Inflammatory macrophage (primary cell): ENCODE results near the gene DYSF.

Experiments
- DNase-seq, 2 donors: peaks; one replicate each; pipeline ENCODE4 v3.0.0-alpha.2; 2020 to 2022

DYSF gene

DNA sequence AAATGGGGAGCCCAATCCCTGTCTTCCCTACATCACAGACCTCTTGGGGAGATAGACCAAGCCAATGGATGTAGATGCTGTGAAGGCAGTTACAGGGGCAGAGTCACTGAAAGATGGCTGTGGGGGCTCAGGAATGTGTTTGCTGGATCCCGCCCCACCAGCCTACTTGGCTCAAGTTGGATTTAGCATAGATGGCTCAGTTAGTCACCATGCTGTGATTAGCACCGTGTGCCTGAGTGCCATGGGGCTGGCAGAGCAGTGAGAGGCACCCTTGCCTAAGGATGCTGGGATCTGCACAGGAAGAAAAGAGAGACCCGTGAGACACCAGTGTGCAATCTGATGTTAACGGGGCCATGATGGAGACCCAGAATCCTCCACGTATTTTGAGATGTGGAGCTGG lies 228.3 kb downstream of the DYSF start:
- DNase-seq, result no peak

DNA sequence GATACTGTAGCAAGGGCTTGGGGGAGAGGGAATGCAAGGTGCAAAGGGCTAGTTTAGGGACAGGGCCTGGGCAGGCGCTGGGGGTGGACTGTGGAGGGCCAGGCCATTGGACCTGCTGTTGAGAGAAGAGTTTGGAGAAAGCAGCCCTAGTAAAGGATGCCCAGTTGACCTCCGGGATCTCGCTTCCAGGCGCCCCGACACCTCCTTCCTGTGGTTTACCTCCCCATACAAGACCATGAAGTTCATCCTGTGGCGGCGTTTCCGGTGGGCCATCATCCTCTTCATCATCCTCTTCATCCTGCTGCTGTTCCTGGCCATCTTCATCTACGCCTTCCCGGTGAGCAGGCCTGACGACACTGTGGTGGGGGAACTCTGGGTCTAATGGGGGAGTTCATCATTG lies 229.0 kb downstream of the DYSF start:
- no peak for DNase-seq

DNA sequence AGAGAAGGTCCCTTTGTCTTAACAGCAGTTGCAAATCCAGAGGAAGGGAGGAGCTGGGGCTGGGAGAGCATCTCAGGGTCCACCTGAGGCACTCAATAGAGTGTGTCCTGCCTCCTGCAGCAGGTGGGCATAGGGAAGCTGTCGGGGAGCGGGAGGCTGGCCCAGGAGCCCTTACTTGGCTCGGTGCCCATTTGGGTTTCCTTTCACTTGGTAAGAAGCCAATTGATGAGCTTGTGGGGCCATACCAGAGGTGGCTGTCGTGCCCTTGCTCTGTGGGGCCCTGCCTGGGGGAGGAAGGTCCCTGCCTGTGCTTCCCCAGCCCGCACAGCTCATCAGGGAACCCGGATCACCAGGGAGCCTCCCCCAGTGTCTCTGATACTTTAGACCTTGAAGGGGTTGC lies 229.7 kb downstream of the DYSF start:
- DNase-seq, result no peak

DNA sequence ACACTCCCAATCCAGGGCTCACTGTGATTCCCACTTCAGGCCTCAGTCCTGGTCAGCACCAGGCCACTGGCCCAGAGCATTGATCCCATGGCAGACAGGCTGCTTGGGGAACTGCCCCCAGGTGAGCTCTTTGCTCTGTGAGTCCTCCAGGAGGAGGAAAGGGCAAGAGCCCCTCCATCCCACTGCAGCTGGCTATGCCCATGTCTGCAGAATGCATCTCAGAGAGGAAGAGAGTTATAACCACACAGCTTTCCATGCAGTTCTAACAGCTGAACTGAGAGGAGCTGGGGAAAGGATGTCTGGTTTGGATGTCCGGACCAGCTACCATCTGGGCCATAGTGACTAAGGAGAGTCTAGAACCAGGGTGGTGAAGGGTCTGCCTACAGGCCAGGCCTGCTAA lies 230.3 kb downstream of the DYSF start:
- no peak for DNase-seq

DNA sequence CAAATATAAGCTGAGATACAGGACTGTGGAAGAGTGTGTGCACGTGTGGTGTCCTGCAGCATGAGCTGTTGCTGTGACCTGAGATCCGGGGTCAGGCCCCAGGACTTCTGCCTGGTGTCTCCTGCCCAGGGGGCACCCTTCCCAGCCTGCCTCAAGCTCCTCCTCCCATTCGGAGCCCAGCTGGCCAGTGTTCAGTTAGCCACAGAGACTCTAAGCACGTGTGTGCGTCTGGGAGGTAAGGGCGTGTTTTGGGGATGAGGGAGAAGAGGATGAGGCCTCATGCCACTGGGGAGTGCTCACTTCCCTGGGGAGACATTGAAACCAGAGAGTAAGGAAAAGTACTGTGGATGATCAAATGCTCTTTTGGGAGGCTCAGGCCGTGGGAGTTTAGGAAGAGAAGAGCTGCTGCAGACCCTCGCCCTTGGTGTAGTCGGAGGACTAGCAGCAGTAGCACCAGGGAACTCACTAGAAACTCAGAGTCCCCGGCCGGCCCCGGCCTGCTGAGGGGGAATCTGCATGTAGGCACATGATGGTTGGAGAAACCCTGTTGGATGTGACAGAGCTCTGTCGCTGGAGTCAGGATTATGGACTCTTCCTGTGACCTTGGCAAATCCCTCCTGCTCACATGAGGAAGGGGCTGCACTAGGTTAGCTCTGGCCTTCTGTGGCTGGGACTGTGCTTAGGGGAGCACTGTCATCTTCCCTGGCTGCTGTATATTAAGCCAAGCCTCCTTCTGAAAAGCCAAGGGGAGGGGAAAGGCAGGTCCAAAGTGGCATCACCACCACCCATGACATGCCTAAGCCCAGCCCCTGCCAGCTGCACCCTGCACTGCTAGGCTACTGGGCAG lies 231.1 kb downstream of the DYSF start:
- DNase-seq, result no peak

DNA sequence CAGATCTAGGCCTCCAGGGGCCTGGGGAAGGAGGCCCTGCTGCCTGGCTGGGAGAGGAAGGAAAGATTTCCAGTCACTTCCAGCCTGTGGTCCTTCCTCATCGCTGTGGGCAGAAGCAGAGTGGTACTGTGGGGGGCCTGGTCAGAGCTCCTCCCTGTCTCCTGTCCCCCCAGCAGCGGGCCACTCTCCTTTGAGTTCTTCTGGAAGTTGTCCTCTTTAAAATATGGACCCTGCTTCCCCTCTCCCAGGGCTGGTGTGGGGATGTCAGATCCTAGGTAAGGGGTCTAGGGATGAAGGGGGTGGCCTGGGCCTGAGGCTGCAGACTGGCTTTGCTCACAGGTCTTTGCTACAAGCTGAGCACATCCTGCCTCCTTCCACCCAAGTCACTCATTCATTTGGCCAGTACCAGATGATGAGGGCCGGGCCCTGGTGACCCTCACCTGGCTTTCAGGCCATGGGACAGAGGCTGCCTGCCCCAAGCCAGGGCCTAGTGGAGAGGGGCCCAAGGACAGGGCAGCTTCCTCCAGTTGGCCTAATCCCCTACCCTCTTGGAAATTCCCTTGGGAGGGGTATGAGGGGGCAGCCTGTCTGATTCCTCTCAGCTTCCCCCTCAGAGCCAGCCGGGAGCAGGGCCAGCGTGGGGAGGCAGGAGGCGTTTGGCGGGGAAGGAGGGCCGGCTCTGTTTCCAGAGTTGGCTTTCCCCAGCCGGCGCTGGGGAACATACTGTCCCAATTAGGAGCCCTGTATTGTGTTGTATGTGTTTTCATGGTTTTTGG lies 231.9 kb downstream of the DYSF start:
- no peak for DNase-seq

DNA sequence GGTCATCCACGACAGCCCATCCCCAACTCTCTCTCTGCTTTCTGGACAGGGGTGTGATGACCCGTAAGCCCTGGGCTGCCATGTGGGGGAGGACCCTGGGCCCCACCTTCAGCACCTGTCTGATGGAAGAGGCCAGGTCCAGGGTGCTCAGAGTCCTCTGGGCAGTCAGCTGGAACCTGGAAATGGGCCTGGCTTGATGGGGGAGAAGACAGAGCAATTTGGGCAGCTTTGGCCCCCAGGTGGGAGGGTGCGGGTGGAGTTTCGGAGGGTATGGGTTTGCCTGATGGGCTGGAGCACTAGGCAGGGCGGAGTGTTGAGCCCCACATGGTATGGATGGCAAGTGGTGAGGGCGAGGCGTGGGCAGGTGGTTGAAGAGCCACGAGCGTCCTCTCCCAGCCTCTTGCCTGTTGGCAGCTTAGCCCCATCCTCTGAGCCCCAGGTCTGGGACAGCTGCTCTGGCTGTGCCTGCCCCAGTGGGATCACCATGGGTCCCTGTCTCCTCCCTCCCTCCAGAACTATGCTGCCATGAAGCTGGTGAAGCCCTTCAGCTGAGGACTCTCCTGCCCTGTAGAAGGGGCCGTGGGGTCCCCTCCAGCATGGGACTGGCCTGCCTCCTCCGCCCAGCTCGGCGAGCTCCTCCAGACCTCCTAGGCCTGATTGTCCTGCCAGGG lies 232.7 kb downstream of the DYSF start:
- DNase-seq, result no peak

DNA sequence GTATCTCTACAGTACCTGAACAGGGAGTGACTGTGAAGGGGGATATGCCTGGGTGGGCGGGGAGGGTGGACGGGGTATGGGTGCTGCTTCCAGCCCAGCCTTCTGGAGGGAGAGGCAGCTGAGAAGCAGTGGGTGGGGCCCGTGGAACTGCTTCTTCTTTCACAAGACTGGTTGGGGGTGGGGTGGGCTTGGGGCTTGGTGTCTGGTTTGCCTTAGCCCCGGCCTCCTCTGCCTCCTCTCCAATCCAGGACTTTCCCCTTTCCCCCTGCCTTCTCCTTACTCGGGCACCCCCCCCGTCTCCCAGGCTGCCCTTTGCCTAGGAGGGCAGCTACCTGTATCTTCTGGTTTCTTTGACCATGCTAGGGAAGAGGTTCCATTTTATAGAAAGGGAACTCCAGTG lies 233.4 kb downstream of the DYSF start:
- DNase-seq, result no peak

DNA sequence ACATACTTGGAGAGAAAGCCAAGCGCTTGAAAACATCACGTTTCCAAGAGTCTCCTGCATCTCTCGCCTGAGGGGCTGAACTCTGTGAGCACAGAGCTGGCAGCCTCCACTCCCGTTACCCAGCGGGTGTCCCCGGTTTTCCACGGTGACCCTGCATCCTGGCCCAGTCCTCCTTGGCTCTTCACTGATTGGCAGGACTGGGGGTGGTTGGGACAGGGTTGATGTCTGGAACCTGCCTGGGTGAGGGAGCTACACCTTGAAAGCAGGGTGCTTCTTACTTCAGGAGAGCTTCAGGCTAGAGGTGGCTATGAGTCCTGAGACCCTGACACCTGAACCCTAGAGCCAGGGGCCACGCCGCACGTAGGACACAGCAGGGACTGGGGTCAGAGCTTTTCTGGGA lies 234.1 kb downstream of the DYSF start:
- no peak for DNase-seq

DNA sequence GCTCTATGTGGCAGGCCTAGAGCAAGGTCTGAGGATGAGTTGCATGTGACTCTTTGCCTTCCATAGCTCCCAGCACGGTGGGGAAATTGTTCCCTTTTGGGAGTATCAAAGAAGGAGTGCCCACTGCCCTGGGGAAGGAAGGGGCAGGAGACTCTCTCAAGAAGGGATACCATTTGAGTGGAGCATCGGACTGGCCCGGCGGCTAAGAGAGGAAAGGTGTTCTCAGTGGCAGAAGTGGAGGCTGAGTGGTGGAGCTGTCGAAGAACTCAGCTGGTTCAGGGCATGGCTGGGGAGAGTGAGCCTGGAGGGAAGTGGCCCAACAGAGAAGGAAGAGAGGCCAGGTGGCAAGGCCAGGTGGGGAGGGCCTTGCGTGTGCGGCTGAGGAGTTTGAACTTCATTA lies 235.2 kb downstream of the DYSF start:
- DNase-seq, result no peak

DNA sequence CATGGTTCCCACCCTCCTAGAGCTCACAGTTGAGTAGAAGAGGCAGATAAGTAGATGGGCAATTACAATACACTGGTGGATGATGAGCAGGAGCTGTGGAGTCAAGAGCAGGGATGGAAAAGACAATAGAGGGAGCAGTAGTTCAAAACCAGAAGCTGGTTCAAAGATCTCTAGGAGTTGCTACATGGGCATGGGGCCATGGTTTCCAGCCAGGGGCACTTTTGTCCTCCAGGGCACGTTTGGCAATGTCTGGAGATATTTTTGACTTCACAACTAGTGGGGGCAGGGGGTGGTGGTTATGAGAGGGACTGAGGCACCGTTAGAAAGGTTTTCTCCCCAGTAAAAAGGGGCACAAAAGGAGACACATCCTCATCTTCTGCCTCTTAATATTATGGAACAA lies 236.0 kb downstream of the DYSF start:
- no peak for DNase-seq

DNA sequence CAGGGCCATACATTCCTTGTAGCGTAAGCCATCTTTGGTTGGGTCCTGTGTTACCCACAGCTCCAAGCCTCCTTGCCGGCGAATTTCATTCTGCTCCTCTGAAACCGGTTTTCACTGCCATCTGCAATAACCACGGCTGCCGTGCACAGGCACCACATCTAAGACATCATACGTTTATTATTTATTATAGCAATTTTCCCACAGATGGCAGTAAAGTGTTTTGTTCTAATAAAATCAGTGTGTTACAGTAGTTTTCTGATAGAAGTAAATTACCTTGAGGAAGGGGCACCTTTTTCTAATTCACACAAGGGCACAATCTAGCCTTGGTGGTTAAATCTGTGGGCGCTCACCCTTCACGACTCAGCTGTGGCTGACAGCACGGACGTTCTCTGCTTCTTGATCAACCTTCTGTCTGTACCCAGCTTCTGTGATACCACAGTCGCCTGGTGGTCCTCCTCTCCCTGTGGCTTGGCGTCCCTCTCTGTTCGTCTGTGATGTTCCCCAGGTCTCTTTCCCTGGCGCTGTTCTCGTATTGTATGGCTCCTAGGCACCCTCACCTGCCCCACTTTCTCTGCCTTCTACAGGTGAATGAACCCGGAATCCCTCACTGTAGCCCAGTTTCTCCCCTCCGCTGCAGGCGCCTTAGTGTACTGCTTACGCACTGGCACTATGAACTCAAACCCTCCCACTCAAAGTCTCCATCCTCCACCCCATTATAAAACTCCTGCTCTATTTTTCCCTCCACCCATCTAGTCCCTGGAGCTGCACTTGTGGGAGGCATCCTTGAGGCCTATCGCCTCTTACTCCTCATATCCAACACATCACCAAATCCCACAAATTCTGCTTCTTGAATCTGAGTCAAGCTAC lies 236.8 kb downstream of the DYSF start:
- DNase-seq, result no peak

DNA sequence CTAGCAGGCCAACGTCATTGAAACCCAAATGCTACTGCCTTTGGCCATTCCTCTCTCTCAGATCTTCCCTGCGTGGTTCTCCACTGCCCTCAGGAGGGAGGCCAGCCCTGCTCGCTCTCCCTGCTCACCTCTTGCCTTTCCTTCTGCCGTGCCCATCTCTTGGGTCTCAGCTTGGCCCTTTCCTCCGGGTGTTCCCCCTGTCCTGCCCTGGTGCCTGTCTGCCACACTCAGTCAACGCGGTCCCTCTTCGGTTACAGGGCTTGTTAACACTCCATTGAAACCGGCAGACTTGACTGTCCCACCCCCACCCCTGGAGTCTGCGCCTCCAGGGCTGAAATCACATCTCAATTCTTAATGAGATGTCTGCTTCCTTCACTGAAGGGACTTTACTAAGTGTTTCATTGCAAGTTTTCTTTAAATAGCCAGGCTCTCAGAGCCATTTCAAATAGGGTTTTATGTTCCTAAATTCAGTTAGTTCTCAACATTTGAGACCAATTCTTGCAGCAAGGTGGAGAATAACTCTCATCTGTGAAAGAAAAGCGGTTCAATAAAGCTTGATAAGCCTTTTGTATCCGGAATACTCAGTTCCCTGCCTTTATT lies 237.6 kb downstream of the DYSF start:
- DNase-seq, result no peak

DNA sequence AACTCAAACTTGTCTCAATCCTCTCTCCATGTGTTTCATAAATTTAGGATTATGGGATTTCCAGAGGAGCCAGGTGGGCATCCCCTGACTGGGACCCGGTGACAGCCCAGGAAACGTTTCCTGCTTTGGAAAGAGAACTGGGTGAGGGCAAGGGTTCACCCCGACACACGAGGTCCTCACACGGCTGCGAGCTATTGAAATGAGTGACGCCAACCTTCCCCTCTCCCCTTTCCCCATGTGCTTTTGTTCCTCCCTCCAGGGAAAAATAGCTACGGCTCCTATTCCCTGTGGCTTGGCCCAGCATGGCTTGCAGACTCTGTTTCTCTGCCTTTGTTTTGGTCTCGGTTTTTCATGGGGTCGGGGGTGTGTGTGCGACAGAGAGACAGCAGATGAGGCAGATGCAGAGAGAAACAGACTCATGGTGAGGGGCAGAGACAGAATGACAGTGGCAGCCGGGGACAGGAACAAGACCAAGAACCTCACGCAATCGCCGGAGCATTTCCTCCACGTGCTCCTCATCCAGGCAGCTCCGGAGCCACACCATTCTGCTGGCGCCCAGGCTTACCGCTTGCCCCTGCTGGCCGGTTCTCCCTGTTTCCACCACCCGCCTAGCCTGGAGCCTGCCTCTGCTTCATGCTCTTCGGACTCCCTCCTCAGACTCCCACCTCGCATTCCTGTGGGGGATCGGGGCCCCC lies 238.5 kb downstream of the DYSF start:
- no peak for DNase-seq

DNA sequence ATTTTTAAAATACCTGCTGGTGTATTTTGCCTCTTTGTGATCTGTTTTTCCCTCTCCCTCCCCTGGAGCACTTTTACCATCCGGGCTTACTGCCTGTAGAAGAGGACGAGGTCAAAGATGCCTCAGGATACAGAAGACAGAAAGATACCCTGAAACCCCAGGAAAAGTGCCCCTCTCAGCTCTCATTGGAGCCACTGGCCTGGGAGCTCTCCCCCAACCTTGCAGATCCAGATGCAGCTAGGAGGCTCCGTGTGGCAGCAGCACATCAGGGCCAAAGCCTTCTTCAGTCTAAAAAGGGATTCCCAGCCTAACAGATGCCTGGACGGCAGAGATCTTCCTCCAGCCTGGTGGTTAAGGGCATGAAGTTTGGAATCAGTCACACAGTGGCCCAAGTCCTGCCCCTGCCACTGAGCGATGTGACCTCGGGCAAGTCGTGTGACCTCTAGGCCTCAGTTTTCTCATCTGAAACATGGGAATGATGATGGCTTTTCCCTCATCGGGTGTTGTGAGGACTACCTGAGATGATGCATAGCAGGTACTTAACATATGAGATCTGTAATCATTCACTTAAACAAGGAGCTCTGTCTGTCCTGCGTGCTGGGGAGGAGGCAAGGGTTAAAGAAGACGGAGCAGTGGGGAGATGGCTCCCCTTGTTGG lies 239.4 kb downstream of the DYSF start:
- DNase-seq, result no peak

DNA sequence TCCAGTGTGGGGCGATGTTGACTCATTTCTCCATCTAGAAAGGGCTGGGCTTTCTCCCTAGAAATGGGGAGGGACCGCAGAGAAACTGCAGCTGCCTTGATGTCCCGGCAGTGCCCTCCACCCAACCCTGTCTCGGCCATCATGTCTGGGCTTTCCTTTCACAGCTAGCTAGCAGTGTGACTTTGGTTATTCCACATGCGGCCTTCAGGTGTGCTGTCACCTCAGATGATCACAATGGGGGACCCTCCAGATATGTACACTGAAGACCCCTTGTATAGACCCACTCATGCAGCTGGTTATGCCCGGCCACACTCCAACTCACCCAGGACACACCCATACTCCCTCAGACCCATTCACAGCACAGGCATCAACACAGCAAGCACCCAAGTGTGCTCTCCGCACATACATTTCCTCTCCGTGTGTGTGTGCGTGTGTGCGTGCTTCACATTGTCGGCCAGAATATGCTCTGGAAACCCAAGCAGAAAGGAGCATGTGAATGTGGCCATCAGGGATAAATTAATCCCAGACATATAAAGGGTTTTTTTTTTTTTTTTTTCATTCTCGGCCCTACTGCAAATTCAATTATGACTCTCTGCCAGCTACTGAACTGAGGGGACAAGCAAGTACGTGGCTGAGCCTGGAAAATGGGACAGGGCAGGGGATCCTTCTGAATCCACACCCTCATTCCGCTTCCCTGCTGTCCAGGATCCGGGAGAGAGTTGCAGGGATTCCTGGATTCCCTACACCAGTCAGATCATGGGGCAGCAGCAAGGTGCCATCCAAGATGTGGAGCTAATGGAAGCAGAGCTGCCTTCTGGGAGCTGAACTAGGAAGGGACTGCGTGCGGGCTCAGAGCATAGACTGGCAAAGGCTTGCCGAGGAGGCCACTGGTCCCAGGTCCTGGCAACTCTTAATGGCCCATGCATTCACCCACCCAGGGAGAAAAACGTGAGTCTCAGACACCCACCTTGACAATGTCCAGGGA lies 240.2 kb downstream of the DYSF start:
- no peak for DNase-seq

DNA sequence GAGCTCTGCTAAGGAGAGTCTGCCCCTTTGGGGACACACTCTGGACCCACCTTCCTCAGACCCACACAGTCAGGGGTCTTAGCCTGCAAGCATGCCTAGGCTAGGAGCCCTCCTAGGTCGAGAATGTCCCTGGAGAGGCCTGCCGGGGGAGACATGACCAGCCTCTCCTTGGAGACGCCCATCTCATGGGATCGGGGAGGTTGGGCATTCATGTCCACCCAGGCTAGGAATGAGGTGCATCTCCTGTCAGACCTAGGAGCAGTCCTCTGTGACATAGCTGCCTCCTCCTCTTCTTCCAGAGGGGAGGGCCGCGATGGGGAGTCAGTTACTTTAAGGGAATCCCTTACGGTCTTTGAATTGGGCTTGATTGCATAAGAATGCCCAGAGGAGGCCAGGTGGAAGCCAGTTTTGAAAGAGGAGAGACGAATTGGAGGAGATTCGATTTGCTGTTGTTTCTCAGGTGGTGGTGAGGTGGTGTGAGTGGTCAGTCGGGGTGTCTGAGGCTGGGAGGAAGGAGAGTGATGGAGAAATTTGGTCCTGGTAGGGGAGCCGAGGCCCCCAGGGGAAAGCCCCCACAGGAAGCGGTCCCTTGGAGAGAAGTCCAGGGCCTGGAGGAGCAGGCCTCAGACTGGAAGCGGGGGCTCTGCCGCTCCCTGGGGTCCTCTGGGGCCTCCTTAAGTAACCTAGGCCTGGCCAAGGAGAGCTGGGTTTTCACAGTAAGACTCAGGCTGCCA lies 241.3 kb downstream of the DYSF start:
- DNase-seq, result no peak

DNA sequence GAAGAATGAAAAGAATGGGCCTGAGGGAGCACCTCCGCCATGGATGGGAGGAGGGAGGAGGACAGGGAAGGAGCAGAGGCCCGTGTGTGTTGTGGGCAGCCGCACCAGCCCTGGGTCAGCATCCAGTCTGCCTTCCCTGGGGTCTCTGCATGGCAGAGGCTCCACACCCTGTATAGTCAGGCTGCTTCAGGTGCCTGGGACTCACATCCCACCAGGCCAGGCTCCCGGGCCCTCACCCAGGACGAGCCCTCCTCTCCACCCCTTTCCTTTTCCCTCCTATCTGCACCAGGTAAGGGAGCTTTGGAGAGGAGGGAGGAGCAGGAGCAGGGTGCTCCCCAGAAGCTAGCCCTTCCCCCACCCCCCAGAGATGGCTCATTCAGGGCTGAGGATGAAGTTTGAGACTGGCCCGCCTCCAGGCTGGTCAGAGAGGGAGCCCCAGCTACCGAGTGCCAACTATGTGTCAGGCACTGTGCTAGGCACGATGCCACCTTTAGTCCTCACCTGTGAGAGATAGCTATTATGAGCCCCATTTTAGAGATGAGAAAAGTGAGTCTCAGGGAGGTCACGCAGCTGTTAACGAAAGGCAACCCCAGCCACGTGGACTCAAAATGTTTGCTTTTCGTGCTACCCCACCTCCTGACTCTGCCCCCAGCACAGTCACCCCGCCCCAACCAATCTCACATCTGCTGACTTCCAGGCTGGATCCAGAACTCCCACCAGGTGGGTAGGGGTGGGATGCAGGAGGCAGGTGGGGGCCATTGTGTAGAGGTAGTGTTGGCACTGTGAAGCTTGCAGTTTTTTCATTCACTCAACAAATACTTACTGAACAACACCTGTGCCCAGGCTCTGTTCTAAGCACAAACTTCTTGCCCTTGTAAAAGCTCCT lies 242.1 kb downstream of the DYSF start:
- DNase-seq, result no peak
